GM12864 (cell line): Measurements from ENCODE around the gene KCNIP2.

Experiments used
- DNase-seq: peaks from one replicate; pipeline ENCODE4 v3.0.0-alpha.2; 2011; ENCODE audit warnings: low read depth
- H3K4me3 ChIP-seq: 2 replicates; pipeline ENCODE4 v1.5.1; 2011; ENCODE audit warnings: mild to moderate bottlenecking, low read depth, low read length, control low read depth
- TF ChIP-seq, protein P1 (sequence below): IDR thresholded peaks from 2 replicates; pipeline ENCODE4 v1.5.1; 2011; ENCODE audit warnings: low read depth, mild to moderate bottlenecking, moderate library complexity, low read length, control low read depth, inconsistent platforms; ENCODE audit errors: missing control alignments

Gene KCNIP2

DNA sequence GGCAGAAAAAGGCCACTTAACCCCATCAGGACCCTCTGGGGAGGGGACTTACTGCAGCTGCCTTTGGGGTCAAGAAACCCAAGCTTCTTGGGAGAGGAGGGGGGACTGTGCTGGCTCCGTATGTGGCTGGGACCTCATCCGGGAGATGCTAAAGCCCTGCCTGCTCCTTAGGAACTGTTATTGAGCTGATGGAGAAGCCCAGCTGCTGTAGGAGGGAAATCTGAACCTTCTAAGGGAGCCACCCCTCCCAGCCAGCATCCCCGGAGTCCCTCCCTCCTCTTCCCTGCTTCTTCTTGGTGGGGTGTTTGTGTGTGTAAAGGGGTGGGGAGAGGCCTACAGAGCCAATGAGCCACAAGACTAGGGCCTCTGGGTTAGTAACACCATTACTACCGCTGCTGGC is 8.2 kb downstream of the KCNIP2 start:
- no peak for DNase-seq
- H3K4me3 ChIP-seq = no peak overlapping the region
- TF ChIP-seq, protein P1, sequence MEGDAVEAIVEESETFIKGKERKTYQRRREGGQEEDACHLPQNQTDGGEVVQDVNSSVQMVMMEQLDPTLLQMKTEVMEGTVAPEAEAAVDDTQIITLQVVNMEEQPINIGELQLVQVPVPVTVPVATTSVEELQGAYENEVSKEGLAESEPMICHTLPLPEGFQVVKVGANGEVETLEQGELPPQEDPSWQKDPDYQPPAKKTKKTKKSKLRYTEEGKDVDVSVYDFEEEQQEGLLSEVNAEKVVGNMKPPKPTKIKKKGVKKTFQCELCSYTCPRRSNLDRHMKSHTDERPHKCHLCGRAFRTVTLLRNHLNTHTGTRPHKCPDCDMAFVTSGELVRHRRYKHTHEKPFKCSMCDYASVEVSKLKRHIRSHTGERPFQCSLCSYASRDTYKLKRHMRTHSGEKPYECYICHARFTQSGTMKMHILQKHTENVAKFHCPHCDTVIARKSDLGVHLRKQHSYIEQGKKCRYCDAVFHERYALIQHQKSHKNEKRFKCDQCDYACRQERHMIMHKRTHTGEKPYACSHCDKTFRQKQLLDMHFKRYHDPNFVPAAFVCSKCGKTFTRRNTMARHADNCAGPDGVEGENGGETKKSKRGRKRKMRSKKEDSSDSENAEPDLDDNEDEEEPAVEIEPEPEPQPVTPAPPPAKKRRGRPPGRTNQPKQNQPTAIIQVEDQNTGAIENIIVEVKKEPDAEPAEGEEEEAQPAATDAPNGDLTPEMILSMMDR = no peak

DNA sequence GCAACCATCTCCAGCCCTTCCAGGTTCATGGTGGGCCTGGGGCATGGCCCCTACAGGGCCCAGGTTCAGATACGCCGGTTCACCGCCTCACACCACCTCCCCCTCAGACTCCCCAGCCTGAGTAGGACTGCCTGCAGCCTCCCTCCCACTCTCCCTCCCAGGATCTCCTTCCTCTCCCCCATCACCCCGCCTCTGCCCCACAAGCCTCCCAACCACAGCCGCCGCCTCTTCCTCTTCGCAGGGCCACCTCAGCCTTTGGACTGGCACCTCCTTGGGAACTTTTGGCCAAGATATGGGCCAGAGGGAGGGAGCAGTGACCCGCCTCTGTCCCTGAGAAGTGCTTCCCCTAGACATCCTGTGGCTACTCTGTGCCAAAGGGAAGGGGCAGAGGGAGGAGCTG is 9.3 kb downstream of the KCNIP2 start:
- TF ChIP-seq, protein P1 = no peak
- DNase-seq = no peak

DNA sequence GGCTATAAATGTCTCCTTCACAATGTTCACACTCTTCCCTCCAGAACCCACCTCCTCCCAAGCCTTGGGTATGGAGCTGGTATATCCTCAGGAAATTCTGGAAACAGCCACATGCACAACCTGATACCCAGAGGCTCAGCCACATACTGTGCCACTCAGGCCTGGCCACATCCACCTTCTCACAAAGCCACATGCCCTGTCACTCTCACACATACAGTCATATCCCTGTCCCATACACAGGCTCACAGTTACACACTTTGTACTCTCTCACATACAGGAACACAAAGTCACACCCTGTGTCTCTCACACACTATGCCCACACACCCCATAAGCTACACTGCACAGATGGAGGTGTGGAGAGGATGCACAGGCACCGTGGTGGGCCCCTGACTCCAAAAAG is 10.1 kb downstream of the KCNIP2 start:
- DNase-seq = no peak
- TF ChIP-seq, protein P1 = no peak
- H3K4me3 ChIP-seq = no peak overlapping the region

More for the DNA sequence above, 9.3 kb downstream of the KCNIP2 start:
- no peak overlapping the region for H3K4me3 ChIP-seq

DNA sequence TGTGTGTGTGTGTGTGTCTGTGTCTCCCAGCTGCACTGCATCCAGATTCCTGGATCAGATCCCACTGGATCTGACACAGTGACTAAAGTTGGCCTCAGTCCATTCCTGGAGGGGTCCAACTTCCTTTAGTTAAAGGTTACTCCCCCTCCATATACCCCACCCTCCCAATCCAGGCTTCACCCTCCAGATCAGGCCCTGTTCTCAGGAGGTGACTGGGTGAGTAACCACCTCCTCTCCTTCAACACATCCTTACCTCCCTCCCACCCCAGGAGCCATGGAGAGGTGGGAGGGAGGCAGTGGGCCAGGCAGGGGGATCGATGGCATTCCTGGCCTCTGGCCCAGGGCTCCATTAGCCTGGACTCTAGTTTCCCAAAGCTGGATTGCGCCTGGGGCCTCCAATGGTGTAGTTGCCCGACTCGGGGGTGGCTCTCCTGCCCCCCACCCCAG is 11.3 kb downstream of the KCNIP2 start:
- no peak overlapping the region for H3K4me3 ChIP-seq
- no peak for DNase-seq
- TF ChIP-seq, protein P1 = no peak

DNA sequence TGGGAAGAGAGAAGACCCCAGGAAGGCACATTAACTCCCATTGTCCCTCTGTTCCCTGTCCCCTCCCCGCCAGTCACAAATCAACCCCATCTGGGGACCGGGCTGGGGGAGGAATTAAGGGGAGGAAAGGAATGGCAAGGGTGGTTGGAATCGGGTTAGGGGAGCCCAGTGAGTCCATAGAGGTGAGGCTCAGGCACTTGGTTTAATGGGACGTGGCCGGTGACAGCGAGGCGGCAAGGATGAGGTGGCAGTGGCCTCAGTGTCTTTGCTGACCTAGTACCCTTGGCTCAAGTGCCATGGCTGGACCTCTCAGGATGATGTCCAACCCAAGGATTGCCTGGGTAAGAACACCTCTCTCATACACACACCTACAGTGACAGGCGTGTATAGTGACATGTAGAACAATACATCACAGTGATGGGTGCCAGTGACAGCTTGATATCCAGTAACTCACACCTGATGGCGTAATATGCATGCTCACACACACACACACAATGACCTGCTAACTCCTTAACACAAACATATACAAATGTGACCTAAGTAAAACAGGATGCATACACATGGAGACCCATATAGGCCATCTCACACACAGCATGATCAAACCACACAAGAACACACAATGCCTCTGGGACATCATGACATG is 12.3 kb downstream of the KCNIP2 start:
- DNase-seq = no peak
- TF ChIP-seq, protein P1 = no peak
- H3K4me3 ChIP-seq = peak overlapping the region; percentile 50

DNA sequence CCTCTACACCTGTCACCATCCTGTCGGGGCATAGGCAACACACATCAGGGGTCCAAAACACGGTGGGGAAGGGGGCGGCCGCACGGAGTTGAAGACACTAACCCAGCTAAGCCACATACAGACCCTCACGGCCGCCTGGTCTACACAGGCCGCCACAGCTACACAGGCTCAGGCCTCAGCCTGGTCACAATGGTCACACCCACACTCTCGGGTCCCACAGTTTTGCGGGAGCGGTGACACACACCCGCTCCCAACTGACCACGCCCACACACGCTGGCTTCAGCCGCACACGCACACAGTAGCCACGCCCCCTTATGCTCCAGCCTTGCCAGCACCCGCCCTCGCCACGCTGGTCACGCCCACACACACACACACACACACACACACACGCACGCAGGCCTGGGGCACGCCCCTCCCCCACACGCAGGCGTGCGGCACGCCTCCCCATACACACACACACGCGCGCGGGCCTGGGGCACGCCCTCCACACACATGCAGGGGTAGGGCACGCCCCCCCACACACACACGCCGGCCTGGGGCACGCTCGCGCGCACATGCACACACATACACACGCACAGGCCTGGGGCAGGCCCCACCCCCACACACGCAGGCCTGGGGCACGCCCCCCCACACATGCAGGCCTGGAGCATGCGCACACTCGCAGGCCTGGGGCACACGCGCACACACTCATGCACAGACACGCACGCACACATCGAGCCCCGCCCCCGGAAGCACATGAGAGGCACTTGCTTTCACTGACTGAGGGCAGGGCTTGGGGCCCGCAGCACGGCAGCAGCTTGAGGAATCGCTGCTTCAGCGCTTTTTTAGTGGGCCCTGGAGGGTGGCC is 13.1 kb downstream of the KCNIP2 start:
- peak; percentile 86 for DNase-seq
- peak overlapping the region; percentile 50 for H3K4me3 ChIP-seq
- TF ChIP-seq, protein P1 = no peak
